MM.1S (cell line): ENCODE measurements around the gene IL27RA.

ENCODE experiments used
- DNase-seq: peaks from one replicate; pipeline ENCODE4 v3.0.0-alpha.2; 2015
- H2AFZ ChIP-seq: fragments of 300-600 bp; sonication (generic); 2 replicates; pipeline ENCODE4 v1.6.0; 2016; ENCODE audit warnings: antibody characterized with exemption, low read length
- H3F3A ChIP-seq: fragments of 300-600 bp; sonication (generic); 2 replicates; pipeline ENCODE4 v1.6.1; 2016; ENCODE audit warnings: mild to moderate bottlenecking, antibody characterized with exemption, low read length, moderate library complexity, mixed read lengths; ENCODE audit not compliant: insufficient read depth
- H3K27ac ChIP-seq: fragments of 300-600 bp; sonication (generic); 2 replicates; pipeline ENCODE4 v1.5.1; 2016; ENCODE audit warnings: mild to moderate bottlenecking, low read length
- H3K27me3 ChIP-seq: fragments of 300-600 bp; sonication (generic); replicated peaks from 2 replicates; pipeline ENCODE4 v1.6.0; 2016; ENCODE audit warnings: low read length; ENCODE audit not compliant: insufficient read depth
- H3K36me3 ChIP-seq: fragments of 300-600 bp; sonication (generic); replicated peaks from 2 replicates; pipeline ENCODE4 v1.6.1; 2016; ENCODE audit warnings: mild to moderate bottlenecking, low read length, mixed read lengths; ENCODE audit not compliant: insufficient read depth
- H3K4me1 ChIP-seq: fragments of 300-600 bp; sonication (generic); 2 replicates; pipeline ENCODE4 v1.6.1; 2016; ENCODE audit warnings: low read length, mixed read lengths
- H3K4me2 ChIP-seq: fragments of 300-600 bp; sonication (generic); 2 replicates; pipeline ENCODE4 v1.6.0; 2016; ENCODE audit warnings: low read depth, low read length
- H3K4me3 ChIP-seq: fragments of 300-600 bp; sonication (generic); 2 replicates; pipeline ENCODE4 v1.5.1; 2016; ENCODE audit warnings: low read length, mixed read lengths
- H3K79me2 ChIP-seq: fragments of 300-600 bp; sonication (generic); 2 replicates; pipeline ENCODE4 v1.6.1; 2016; ENCODE audit warnings: mixed run types, low read length, mixed read lengths
- H3K9ac ChIP-seq: fragments of 300-600 bp; sonication (generic); 2 replicates; pipeline ENCODE4 v1.6.1; 2016; ENCODE audit warnings: low read length, mixed read lengths
- H3K9me2 ChIP-seq: fragments of 300-600 bp; sonication (generic); replicated peaks from 2 replicates; pipeline ENCODE4 v1.6.1; 2016; ENCODE audit warnings: mild to moderate bottlenecking, low read length, mixed read lengths; ENCODE audit not compliant: insufficient read depth
- H3K9me3 ChIP-seq: fragments of 300-600 bp; sonication (generic); replicated peaks from 2 replicates; pipeline ENCODE4 v1.6.1; 2016; ENCODE audit warnings: mild to moderate bottlenecking, low read length, mixed read lengths; ENCODE audit not compliant: insufficient read depth
- H4K20me1 ChIP-seq: fragments of 300-600 bp; sonication (generic); 2 replicates; pipeline ENCODE4 v1.6.1; 2016; ENCODE audit warnings: mild to moderate bottlenecking, low read length, moderate library complexity, mixed read lengths; ENCODE audit not compliant: insufficient read depth
- CTCF ChIP-seq: fragments of 300-600 bp; sonication (generic); IDR thresholded peaks from 2 replicates; pipeline ENCODE4 v1.5.1; 2016; ENCODE audit warnings: antibody characterized with exemption, low read length, mixed read lengths
- EZH2 ChIP-seq: fragments of 300-600 bp; sonication (generic); optimal IDR thresholded peaks from 2 replicates; pipeline ENCODE3; 2017; ENCODE audit warnings: low read depth, mild to moderate bottlenecking, antibody characterized with exemption, low read length, mixed read lengths
- EZH2phosphoT487 ChIP-seq: fragments of 300-600 bp; sonication (generic); IDR thresholded peaks from 2 replicates; pipeline ENCODE4 v1.6.1; 2018; ENCODE audit warnings: antibody characterized with exemption, low read length

The IL27RA gene

GRCh38 chr19:14081797-14082674, 50.5 kb downstream of the IL27RA start:
- Histone ChIP-seq H3K4me1 (peaks cover 6% of the 10 kb centered on the region), H3K9me2 (no peaks in the 10 kb centered on the region), H3K4me3 (peak overlapping the region; percentile 80), H2AFZ (peak overlapping the region; percentile 74), H4K20me1 (no peaks in the 10 kb centered on the region), H3K4me2 (peak overlapping the region; percentile 98), H3F3A (peaks cover 5% of the 10 kb centered on the region), H3K9me3 (no peaks in the 10 kb centered on the region), H3K36me3 (no peaks in the 10 kb centered on the region), H3K27ac (peak overlapping the region; percentile 23; the same call in 1 of the 2 replicates), H3K27me3 (no peaks in the 10 kb centered on the region), H3K9ac (peak overlapping the region; percentile 85), H3K79me2 (no peaks in the 10 kb centered on the region; the same call in 1 of the 2 replicates)
- no peak for TF ChIP-seq EZH2phosphoT487
- no peak for TF ChIP-seq CTCF
- TF ChIP-seq EZH2: no peak
- DNase-seq: no peak

GRCh38 chr19:14082675-14082960, 51.1 kb downstream of the IL27RA start:
- Histone ChIP-seq H3K27ac (no peak overlapping the region), H3K9me2 (no peaks in the 10 kb centered on the region), H4K20me1 (no peaks in the 10 kb centered on the region), H3K36me3 (no peaks in the 10 kb centered on the region), H2AFZ (no peak overlapping the region), H3K4me1 (peaks cover 6% of the 10 kb centered on the region), H3K9ac (no peak overlapping the region), H3K9me3 (no peaks in the 10 kb centered on the region), H3K4me2 (peak overlapping the region; percentile 98; the same call in 1 of the 2 replicates), H3K79me2 (no peaks in the 10 kb centered on the region; the same call in 1 of the 2 replicates), H3K4me3 (no peak overlapping the region), H3K27me3 (no peaks in the 10 kb centered on the region), H3F3A (peaks cover 5% of the 10 kb centered on the region)
- TF ChIP-seq EZH2phosphoT487: no peak
- TF ChIP-seq CTCF: no peak
- TF ChIP-seq EZH2: no peak
- no peak for DNase-seq

GRCh38 chr19:14085309-14085995, 53.9 kb downstream of the IL27RA start, which contains the start of gene C19orf67:
C19orf67 (minus strand) TSS chr19:14085783; CDS start chr19:14085627, 156 bp downstream.
- no peaks in the 10 kb centered on the region for H3K9me3 ChIP-seq
- no peaks in the 10 kb centered on the region for H4K20me1 ChIP-seq
- TF ChIP-seq EZH2phosphoT487 (no peak), EZH2 (no peak), CTCF (no peak)
- no peaks in the 10 kb centered on the region for H3K9me2 ChIP-seq
- H2AFZ ChIP-seq: no peak within 1 kb of the TSS
- H3K27me3 ChIP-seq: no peaks in the 10 kb centered on the region
- H3K4me3 ChIP-seq: no peak within 1 kb of the TSS
- H3K36me3 ChIP-seq: no peaks in the 10 kb centered on the region
- H3K27ac ChIP-seq: no peak within 1 kb of the TSS
- peaks cover 5% of the 10 kb centered on the region for H3F3A ChIP-seq
- no peaks in the 10 kb centered on the region; the same call in 1 of the 2 replicates for H3K79me2 ChIP-seq
- H3K9ac ChIP-seq: no peak within 1 kb of the TSS
- peaks cover 6% of the 10 kb centered on the region for H3K4me1 ChIP-seq
- no peak within 1 kb of the TSS for H3K4me2 ChIP-seq
- no peak for DNase-seq
